HepG2 (cell line): ENCODE results near the gene UACA. TPM values are rescaled to one million over a fixed set of nuclear protein-coding genes. Genes with fewer than 3 reads are reported as not detected.
A peak's percentile ranks its signal among the peaks of the same experiment; 100 is the strongest.

Source experiments
- ATF7-NPFF ChIP-seq: sonication (generic); formaldehyde crosslinking; IDR thresholded peaks from 2 replicates; pipeline ENCODE4 v1.8.1; 2023; ENCODE audit warnings: mild to moderate bottlenecking, low read depth, missing genetic modification reagents, moderate library complexity
- GPN1 ChIP-seq: sonication (generic); formaldehyde crosslinking; IDR thresholded peaks from 2 replicates; pipeline ENCODE4 v1.5.1; 2020; ENCODE audit warnings: missing genetic modification reagents, borderline replicate concordance
- JUND ChIP-seq: sonication (generic); formaldehyde crosslinking; IDR thresholded peaks from 2 replicates; pipeline ENCODE4 v1.8.0; 2022; ENCODE audit warnings: mild to moderate bottlenecking, missing genetic modification reagents
- MZF1 ChIP-seq: sonication (generic); formaldehyde crosslinking; IDR thresholded peaks from 2 replicates; pipeline ENCODE4 v1.8.1; 2023; ENCODE audit warnings: mild to moderate bottlenecking, missing genetic modification reagents, borderline replicate concordance
- NCOA2 ChIP-seq: sonication (generic); formaldehyde crosslinking; IDR thresholded peaks from 2 replicates; pipeline ENCODE4 v1.8.0; 2022; ENCODE audit warnings: inconsistent platforms
- RNF219 ChIP-seq: sonication (generic); formaldehyde crosslinking; IDR thresholded peaks from 2 replicates; pipeline ENCODE4 v1.5.0; 2020; ENCODE audit warnings: mild to moderate bottlenecking, missing genetic modification reagents
- ZBTB38 ChIP-seq: sonication (generic); formaldehyde crosslinking; IDR thresholded peaks from 2 replicates; pipeline ENCODE4 v1.5.1; 2020; ENCODE audit warnings: mild to moderate bottlenecking, missing genetic modification reagents
- ZNF17 ChIP-seq: sonication (generic); formaldehyde crosslinking; IDR thresholded peaks from 2 replicates; pipeline ENCODE4 v1.5.0; 2020; ENCODE audit warnings: mild to moderate bottlenecking, missing genetic modification reagents
- ZNF280B ChIP-seq: sonication (generic); formaldehyde crosslinking; IDR thresholded peaks from 2 replicates; pipeline ENCODE4 v1.5.0; 2020; ENCODE audit warnings: missing genetic modification reagents, mild to moderate bottlenecking, borderline replicate concordance
- ZNF768 ChIP-seq: sonication (generic); formaldehyde crosslinking; IDR thresholded peaks from 2 replicates; pipeline ENCODE4 v1.4.0; 2020; ENCODE audit warnings: missing genetic modification reagents
- polyA plus RNA-seq, 8 experiments: library from polyadenylated mRNA; depleted of rRNA in 3 of 8; stranded (reverse) in 7 of 8; unstranded in 1 of 8; fragments of >200 nt; fragmentation: Illumina TruSeq in 4 of 8; extraction: Trizol in 4 of 8; gene quantifications; 2 replicates each; pipeline versions ENCODE4 v1.2.1 to v1.2.3, GENCODE V29; 2011 to 2016; ENCODE audit warnings: low read depth in 4 of 8, missing spikeins in 1 of 8, mixed read lengths in 1 of 8; ENCODE audit not compliant: insufficient read depth in 1 of 8
- total RNA-seq, 5 experiments: library from RNA; depleted of rRNA; stranded (reverse); fragments of >200 nt; fragmentation: Illumina TruSeq; extraction: Trizol; gene quantifications; 2 replicates each; pipeline ENCODE4 v1.2.3, GENCODE V29; 2016; ENCODE audit warnings: low read depth in 1 of 5
- TF ChIP-seq, protein P1 (sequence below): sonication (generic); formaldehyde crosslinking; IDR thresholded peaks from 2 replicates; pipeline ENCODE4; 2020; ENCODE audit warnings: missing genetic modification reagents, mild to moderate bottlenecking, borderline replicate concordance
- TF ChIP-seq, protein P2 (sequence below): IDR thresholded peaks from 2 replicates; pipeline ENCODE4 v1.6.1; 2016; ENCODE audit warnings: low read depth, missing genetic modification reagents, missing compliant biosample characterization
- TF ChIP-seq, protein P3 (sequence below), 2 experiments: fragments of 450-650 bp in 1 of 2; sonication (generic) in 1 of 2; formaldehyde crosslinking; IDR thresholded peaks; 2 replicates each; pipeline versions ENCODE4 v1.5.0 to v1.8.0; 2020 to 2022; ENCODE audit warnings: mild to moderate bottlenecking in 1 of 2, missing genetic modification reagents in 1 of 2

The UACA gene
- total and polyA plus RNA-seq, 2 of the 13 experiments (the other 11 are each of a cell fraction or from before 2014, with no cell fraction given), result 17.8 to 39.2 TPM

DNA sequence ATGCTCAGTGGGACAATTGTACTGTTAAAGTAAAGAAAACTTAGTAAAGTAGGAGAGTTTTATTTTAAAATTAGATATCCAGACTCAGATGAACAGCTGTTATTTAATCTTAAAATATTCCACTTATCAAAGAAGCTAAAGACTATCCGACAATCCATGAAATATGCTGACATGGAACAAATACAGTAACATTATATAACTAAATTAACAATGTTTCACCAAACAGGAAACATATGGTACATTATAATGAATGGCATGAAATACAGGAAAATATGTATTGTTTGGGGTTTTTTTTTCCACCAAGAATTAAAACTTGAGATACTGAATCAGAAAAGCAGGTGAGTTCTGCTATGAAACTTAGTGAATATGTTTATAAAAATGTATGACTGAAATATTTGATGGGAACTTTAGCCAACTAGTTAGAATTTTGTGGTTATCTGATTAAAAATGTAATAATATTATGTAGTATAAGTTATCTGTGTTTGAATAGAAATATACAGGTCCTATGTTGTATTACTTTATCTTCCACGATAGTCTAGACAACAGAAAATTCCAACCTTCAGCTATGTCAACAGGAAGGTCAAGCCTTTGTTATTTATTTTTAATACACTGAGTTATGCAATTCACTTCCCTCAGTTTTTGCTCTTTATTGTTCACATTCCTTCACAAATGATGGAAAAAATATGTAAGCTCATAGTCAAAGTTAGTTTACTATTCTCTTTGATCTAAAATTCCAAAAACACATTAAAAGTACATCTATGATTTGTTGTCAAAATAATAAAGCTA lies 72.7 kb downstream of the UACA start (continued):
- TF ChIP-seq GPN1 (CRISPR knock-in tag) (no peak), JUND (CRISPR knock-in tag) (no peak), ZNF17 (no peak), NCOA2 (CRISPR knock-in tag) (peak; percentile 29; the same call in 1 of the 2 replicates), ZBTB38 (CRISPR knock-in tag) (no peak), ZNF280B (CRISPR knock-in tag) (no peak), RNF219 (CRISPR knock-in tag) (no peak), MZF1 (no peak), ZNF768 (CRISPR knock-in tag) (no peak), ATF7-NPFF (CRISPR knock-in tag) (no peak)
- TF ChIP-seq, protein P1, sequence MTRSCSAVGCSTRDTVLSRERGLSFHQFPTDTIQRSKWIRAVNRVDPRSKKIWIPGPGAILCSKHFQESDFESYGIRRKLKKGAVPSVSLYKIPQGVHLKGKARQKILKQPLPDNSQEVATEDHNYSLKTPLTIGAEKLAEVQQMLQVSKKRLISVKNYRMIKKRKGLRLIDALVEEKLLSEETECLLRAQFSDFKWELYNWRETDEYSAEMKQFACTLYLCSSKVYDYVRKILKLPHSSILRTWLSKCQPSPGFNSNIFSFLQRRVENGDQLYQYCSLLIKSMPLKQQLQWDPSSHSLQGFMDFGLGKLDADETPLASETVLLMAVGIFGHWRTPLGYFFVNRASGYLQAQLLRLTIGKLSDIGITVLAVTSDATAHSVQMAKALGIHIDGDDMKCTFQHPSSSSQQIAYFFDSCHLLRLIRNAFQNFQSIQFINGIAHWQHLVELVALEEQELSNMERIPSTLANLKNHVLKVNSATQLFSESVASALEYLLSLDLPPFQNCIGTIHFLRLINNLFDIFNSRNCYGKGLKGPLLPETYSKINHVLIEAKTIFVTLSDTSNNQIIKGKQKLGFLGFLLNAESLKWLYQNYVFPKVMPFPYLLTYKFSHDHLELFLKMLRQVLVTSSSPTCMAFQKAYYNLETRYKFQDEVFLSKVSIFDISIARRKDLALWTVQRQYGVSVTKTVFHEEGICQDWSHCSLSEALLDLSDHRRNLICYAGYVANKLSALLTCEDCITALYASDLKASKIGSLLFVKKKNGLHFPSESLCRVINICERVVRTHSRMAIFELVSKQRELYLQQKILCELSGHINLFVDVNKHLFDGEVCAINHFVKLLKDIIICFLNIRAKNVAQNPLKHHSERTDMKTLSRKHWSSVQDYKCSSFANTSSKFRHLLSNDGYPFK (CRISPR knock-in tag), result no peak
- TF ChIP-seq, protein P2, sequence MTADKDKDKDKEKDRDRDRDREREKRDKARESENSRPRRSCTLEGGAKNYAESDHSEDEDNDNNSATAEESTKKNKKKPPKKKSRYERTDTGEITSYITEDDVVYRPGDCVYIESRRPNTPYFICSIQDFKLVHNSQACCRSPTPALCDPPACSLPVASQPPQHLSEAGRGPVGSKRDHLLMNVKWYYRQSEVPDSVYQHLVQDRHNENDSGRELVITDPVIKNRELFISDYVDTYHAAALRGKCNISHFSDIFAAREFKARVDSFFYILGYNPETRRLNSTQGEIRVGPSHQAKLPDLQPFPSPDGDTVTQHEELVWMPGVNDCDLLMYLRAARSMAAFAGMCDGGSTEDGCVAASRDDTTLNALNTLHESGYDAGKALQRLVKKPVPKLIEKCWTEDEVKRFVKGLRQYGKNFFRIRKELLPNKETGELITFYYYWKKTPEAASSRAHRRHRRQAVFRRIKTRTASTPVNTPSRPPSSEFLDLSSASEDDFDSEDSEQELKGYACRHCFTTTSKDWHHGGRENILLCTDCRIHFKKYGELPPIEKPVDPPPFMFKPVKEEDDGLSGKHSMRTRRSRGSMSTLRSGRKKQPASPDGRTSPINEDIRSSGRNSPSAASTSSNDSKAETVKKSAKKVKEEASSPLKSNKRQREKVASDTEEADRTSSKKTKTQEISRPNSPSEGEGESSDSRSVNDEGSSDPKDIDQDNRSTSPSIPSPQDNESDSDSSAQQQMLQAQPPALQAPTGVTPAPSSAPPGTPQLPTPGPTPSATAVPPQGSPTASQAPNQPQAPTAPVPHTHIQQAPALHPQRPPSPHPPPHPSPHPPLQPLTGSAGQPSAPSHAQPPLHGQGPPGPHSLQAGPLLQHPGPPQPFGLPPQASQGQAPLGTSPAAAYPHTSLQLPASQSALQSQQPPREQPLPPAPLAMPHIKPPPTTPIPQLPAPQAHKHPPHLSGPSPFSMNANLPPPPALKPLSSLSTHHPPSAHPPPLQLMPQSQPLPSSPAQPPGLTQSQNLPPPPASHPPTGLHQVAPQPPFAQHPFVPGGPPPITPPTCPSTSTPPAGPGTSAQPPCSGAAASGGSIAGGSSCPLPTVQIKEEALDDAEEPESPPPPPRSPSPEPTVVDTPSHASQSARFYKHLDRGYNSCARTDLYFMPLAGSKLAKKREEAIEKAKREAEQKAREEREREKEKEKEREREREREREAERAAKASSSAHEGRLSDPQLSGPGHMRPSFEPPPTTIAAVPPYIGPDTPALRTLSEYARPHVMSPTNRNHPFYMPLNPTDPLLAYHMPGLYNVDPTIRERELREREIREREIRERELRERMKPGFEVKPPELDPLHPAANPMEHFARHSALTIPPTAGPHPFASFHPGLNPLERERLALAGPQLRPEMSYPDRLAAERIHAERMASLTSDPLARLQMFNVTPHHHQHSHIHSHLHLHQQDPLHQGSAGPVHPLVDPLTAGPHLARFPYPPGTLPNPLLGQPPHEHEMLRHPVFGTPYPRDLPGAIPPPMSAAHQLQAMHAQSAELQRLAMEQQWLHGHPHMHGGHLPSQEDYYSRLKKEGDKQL (CRISPR knock-in tag), result no peak
- TF ChIP-seq, protein P3, sequence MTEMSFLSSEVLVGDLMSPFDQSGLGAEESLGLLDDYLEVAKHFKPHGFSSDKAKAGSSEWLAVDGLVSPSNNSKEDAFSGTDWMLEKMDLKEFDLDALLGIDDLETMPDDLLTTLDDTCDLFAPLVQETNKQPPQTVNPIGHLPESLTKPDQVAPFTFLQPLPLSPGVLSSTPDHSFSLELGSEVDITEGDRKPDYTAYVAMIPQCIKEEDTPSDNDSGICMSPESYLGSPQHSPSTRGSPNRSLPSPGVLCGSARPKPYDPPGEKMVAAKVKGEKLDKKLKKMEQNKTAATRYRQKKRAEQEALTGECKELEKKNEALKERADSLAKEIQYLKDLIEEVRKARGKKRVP (CRISPR knock-in tag; IDR thresholded peaks at IDR 0.05), result no peak
